Measurements from ENCODE around the gene PTGER1. TPM values are rescaled to one million over a fixed set of nuclear protein-coding genes. Genes with fewer than 3 reads are reported as not detected.

Gene PTGER1
- total RNA-seq, 1 donor from 2014 or later, result 0.34 TPM

GRCh38 chr19:14497228-14497921 is 22.2 kb upstream of the PTGER1 start:
- DNase-seq (ENCODE audit: low spot score, unreplicated experiment), result no peak
- Mint-ChIP-seq H3K4me3 (ENCODE audit: low read depth) (peak overlapping the region; percentile 52), H3K9me3 (ENCODE audit: low read depth) (no peaks in the 10 kb centered on the region), H3K27ac (peak overlapping the region; percentile 94), H3K36me3 (ENCODE audit: insufficient read depth) (peaks cover 6% of the 10 kb centered on the region), H3K4me1 (ENCODE audit: low read depth) (peaks cover 18% of the 10 kb centered on the region), H3K27me3 (no peaks in the 10 kb centered on the region)
- no peak for TF ChIP-seq CTCF (IDR thresholded peaks at IDR 0.05; ENCODE audit: unreplicated experiment)

GRCh38 chr19:14496834-14497227 is 21.7 kb upstream of the PTGER1 start:
- TF ChIP-seq CTCF (IDR thresholded peaks at IDR 0.05; ENCODE audit: unreplicated experiment), result no peak
- Mint-ChIP-seq H3K9me3 (ENCODE audit: low read depth) (no peaks in the 10 kb centered on the region), H3K27me3 (no peaks in the 10 kb centered on the region), H3K4me1 (ENCODE audit: low read depth) (peaks cover 17% of the 10 kb centered on the region), H3K27ac (peak overlapping the region; percentile 94), H3K4me3 (ENCODE audit: low read depth) (peak overlapping the region; percentile 52), H3K36me3 (ENCODE audit: insufficient read depth) (peaks cover 7% of the 10 kb centered on the region)
- DNase-seq (ENCODE audit: low spot score, unreplicated experiment), result no peak

- Mint-ChIP-seq H3K36me3 (ENCODE audit: insufficient read depth) (peaks cover 10% of the 10 kb centered on the region), H3K27me3 (no peaks in the 10 kb centered on the region), H3K27ac (peak within 1 kb of the TSS; percentile 94), H3K4me3 (ENCODE audit: low read depth) (peak within 1 kb of the TSS; percentile 84), H3K9me3 (ENCODE audit: low read depth) (no peaks in the 10 kb centered on the region), H3K4me1 (ENCODE audit: low read depth) (peaks cover 17% of the 10 kb centered on the region)
- TF ChIP-seq CTCF (IDR thresholded peaks at IDR 0.05; ENCODE audit: unreplicated experiment), result no peak
- DNase-seq (ENCODE audit: low spot score, unreplicated experiment), result peak; percentile 97
Observed at GRCh38 chr19:14496029-14496833, 21.1 kb upstream of the PTGER1 start, which contains the start of gene GIPC1. TSS of gene GIPC1 (minus strand) at chr19:14496127. CDS start at chr19:14482976, 13,151 bp downstream.

GRCh38 chr19:14495672-14496028 is 20.5 kb upstream of the PTGER1 start:
- H3K4me1 Mint-ChIP-seq (ENCODE audit: low read depth), result peaks cover 17% of the 10 kb centered on the region
- H3K36me3 Mint-ChIP-seq (ENCODE audit: insufficient read depth), result peaks cover 10% of the 10 kb centered on the region
- DNase-seq (ENCODE audit: low spot score, unreplicated experiment), result no peak
- no peak overlapping the region for H3K27ac Mint-ChIP-seq
- H3K27me3 Mint-ChIP-seq, result no peaks in the 10 kb centered on the region
- H3K4me3 Mint-ChIP-seq (ENCODE audit: low read depth), result peak overlapping the region; percentile 84
- no peaks in the 10 kb centered on the region for H3K9me3 Mint-ChIP-seq (ENCODE audit: low read depth)
- TF ChIP-seq CTCF (IDR thresholded peaks at IDR 0.05; ENCODE audit: unreplicated experiment), result no peak

GRCh38 chr19:14494910-14495671 is 19.9 kb upstream of the PTGER1 start:
- Mint-ChIP-seq H3K4me1 (ENCODE audit: low read depth) (peaks cover 17% of the 10 kb centered on the region), H3K36me3 (ENCODE audit: insufficient read depth) (peaks cover 10% of the 10 kb centered on the region), H3K9me3 (ENCODE audit: low read depth) (no peaks in the 10 kb centered on the region), H3K4me3 (ENCODE audit: low read depth) (peak overlapping the region; percentile 84), H3K27me3 (no peaks in the 10 kb centered on the region), H3K27ac (no peak overlapping the region)
- no peak for TF ChIP-seq CTCF (IDR thresholded peaks at IDR 0.05; ENCODE audit: unreplicated experiment)
- DNase-seq (ENCODE audit: low spot score, unreplicated experiment), result no peak
